Measurements from ENCODE around the gene MACROD2. TPM values are rescaled to one million over a fixed set of nuclear protein-coding genes. Genes with fewer than 3 reads are reported as not detected.
"Not testable (repeated sequence)": the region's sequence is repeated elsewhere in the genome, so short reads cannot be mapped to it uniquely, and the experiment has no call there.

The MACROD2 gene
- polyA plus RNA-seq, 6 donors from 2014 or later = 27.2 to 49.3 (median 36.4) TPM

- no peaks in the 10 kb centered on the region for H3K36me3 Mint-ChIP-seq
- DNase-seq = no peak
- no peaks in the 10 kb centered on the region for H3K9me3 Mint-ChIP-seq
- H3K27me3 Mint-ChIP-seq = peaks cover 0 to 10% (median 0%) of the 10 kb centered on the region in 3 donors
- peak overlapping the region in 6 of 8 donors; percentile 6 to 49 (median 30) for H3K4me3 Mint-ChIP-seq
- peak overlapping the region in 1 of 6 donors; percentile 13 for H3K27ac Mint-ChIP-seq
- H3K4me1 Mint-ChIP-seq = peaks cover 0 to 21% (median 9%) of the 10 kb centered on the region in 3 donors
- peak; percentile 21 to 52 for ATAC-seq (ENCODE audit: low read depth in 2 of 2)
These were observed 1337.9 kb downstream of the MACROD2 start for GRCh38 chr20:15333170-15333569.

- Mint-ChIP-seq H3K27ac (no peak overlapping the region), H3K4me3 (no peak overlapping the region), H3K4me1 (peaks cover 0 to 16% (median 9%) of the 10 kb centered on the region in 3 donors), H3K36me3 (peaks cover 0 to 6% of the 10 kb centered on the region in 2 donors), H3K27me3 (peaks cover 0 to 8% (median 0%) of the 10 kb centered on the region in 3 donors), H3K9me3 (peaks cover 0 to 3% (median 0%) of the 10 kb centered on the region in 7 donors)
- ATAC-seq (ENCODE audit: low read depth in 2 of 2) (no peak), DNase-seq (no peak)
These were observed 1340.7 kb downstream of the MACROD2 start for GRCh38 chr20:15336011-15336410.

GRCh38 chr20:15336536-15336935, 1341.2 kb downstream of the MACROD2 start:
- H3K9me3 Mint-ChIP-seq = peaks cover 0 to 3% (median 0%) of the 10 kb centered on the region in 7 donors

GRCh38 chr20:15339264-15339663, 1343.9 kb downstream of the MACROD2 start:
- Mint-ChIP-seq H3K36me3 (peaks cover 0 to 6% of the 10 kb centered on the region in 2 donors), H3K27me3 (peaks cover 0 to 8% (median 0%) of the 10 kb centered on the region in 3 donors), H3K9me3 (peaks cover 0 to 3% (median 0%) of the 10 kb centered on the region in 7 donors), H3K4me3 (no peak overlapping the region), H3K4me1 (peaks cover 0 to 2% (median 0%) of the 10 kb centered on the region in 3 donors), H3K27ac (no peak overlapping the region)
- ATAC-seq (ENCODE audit: low read depth in 2 of 2) = no peak
- DNase-seq = no peak

More at GRCh38 chr20:15336536-15336935, 1341.2 kb downstream of the MACROD2 start:
- Mint-ChIP-seq H3K4me1 (peaks cover 0 to 16% (median 9%) of the 10 kb centered on the region in 3 donors), H3K27me3 (peaks cover 0 to 8% (median 0%) of the 10 kb centered on the region in 3 donors), H3K36me3 (peaks cover 0 to 6% of the 10 kb centered on the region in 2 donors), H3K27ac (peak overlapping the region in 2 of 6 donors; percentile 11 to 34), H3K4me3 (no peak overlapping the region)
- DNase-seq (no peak), ATAC-seq (ENCODE audit: low read depth in 2 of 2) (no peak)

GRCh38 chr20:15342991-15343523, 1347.7 kb downstream of the MACROD2 start:
- Mint-ChIP-seq H3K36me3 (peaks cover 0 to 6% of the 10 kb centered on the region in 2 donors), H3K9me3 (peaks cover 0 to 3% (median 0%) of the 10 kb centered on the region in 7 donors), H3K4me1 (no peaks in the 10 kb centered on the region), H3K27me3 (peaks cover 0 to 3% (median 0%) of the 10 kb centered on the region in 3 donors), H3K27ac (no peak overlapping the region), H3K4me3 (no peak overlapping the region)
- no peak for DNase-seq
- no peak for ATAC-seq (ENCODE audit: low read depth in 2 of 2)

GRCh38 chr20:15345287-15345686, 1350.0 kb downstream of the MACROD2 start:
- peaks cover 0 to 6% (median 3%) of the 10 kb centered on the region in 7 donors for H3K9me3 Mint-ChIP-seq
- no peak for ATAC-seq (ENCODE audit: low read depth in 2 of 2)
- H3K27me3 Mint-ChIP-seq = peaks cover 0 to 16% (median 0%) of the 10 kb centered on the region in 3 donors
- H3K4me1 Mint-ChIP-seq = peaks cover 0 to 2% (median 0%) of the 10 kb centered on the region in 3 donors
- DNase-seq = no peak
- peaks cover 0 to 9% of the 10 kb centered on the region in 2 donors for H3K36me3 Mint-ChIP-seq
- H3K27ac Mint-ChIP-seq = no peak overlapping the region
- H3K4me3 Mint-ChIP-seq = no peak overlapping the region

- Mint-ChIP-seq H3K27ac (no peak overlapping the region), H3K27me3 (peaks cover 0 to 16% (median 0%) of the 10 kb centered on the region in 3 donors), H3K4me1 (peaks cover 0 to 6% (median 0%) of the 10 kb centered on the region in 3 donors), H3K9me3 (peaks cover 0 to 6% (median 2%) of the 10 kb centered on the region in 7 donors), H3K4me3 (no peak overlapping the region), H3K36me3 (peaks cover 0 to 4% of the 10 kb centered on the region in 2 donors)
- DNase-seq (no peak), ATAC-seq (ENCODE audit: low read depth in 2 of 2) (no peak)
These were observed 1351.5 kb downstream of the MACROD2 start for GRCh38 chr20:15346657-15347280.

- ATAC-seq (ENCODE audit: low read depth in 2 of 2) (no peak), DNase-seq (no peak)
- no peak overlapping the region for H3K4me3 Mint-ChIP-seq
- no peaks in the 10 kb centered on the region for H3K4me1 Mint-ChIP-seq
- H3K9me3 Mint-ChIP-seq = peaks cover 0 to 13% (median 0%) of the 10 kb centered on the region in 7 donors
- H3K36me3 Mint-ChIP-seq = no peaks in the 10 kb centered on the region
- H3K27me3 Mint-ChIP-seq = peaks cover 0 to 2% (median 1%) of the 10 kb centered on the region in 3 donors
- H3K27ac Mint-ChIP-seq = no peak overlapping the region
These were observed 1363.7 kb downstream of the MACROD2 start for GRCh38 chr20:15359056-15359455.

GRCh38 chr20:15362849-15363248, 1367.5 kb downstream of the MACROD2 start:
- H3K27me3 Mint-ChIP-seq = peaks cover 4 to 11% (median 10%) of the 10 kb centered on the region in 3 donors
- H3K9me3 Mint-ChIP-seq = no peaks in the 10 kb centered on the region
- no peak for ATAC-seq (ENCODE audit: low read depth in 2 of 2)
- no peak overlapping the region for H3K4me3 Mint-ChIP-seq
- no peak for DNase-seq
- H3K27ac Mint-ChIP-seq = no peak overlapping the region
- peaks cover 0 to 6% of the 10 kb centered on the region in 2 donors for H3K36me3 Mint-ChIP-seq
- H3K4me1 Mint-ChIP-seq = no peaks in the 10 kb centered on the region

- DNase-seq (no peak), ATAC-seq (ENCODE audit: low read depth in 2 of 2) (no peak)
- Mint-ChIP-seq H3K4me3 (no peak overlapping the region), H3K27me3 (peaks cover 8 to 11% (median 10%) of the 10 kb centered on the region in 3 donors), H3K9me3 (no peaks in the 10 kb centered on the region), H3K27ac (no peak overlapping the region), H3K4me1 (no peaks in the 10 kb centered on the region), H3K36me3 (peaks cover 0 to 6% of the 10 kb centered on the region in 2 donors)
These were observed 1369.5 kb downstream of the MACROD2 start for GRCh38 chr20:15364781-15365180.

GRCh38 chr20:15370370-15370769, 1375.1 kb downstream of the MACROD2 start:
- Mint-ChIP-seq H3K4me3 (no peak overlapping the region), H3K4me1 (no peaks in the 10 kb centered on the region), H3K27me3 (peaks cover 0 to 11% (median 0%) of the 10 kb centered on the region in 3 donors), H3K9me3 (no peaks in the 10 kb centered on the region), H3K36me3 (no peaks in the 10 kb centered on the region), H3K27ac (no peak overlapping the region)
- ATAC-seq (ENCODE audit: low read depth in 2 of 2) (no peak), DNase-seq (no peak)

GRCh38 chr20:15374682-15375081, 1379.4 kb downstream of the MACROD2 start:
- no peak for ATAC-seq (ENCODE audit: low read depth in 2 of 2)
- H3K27ac Mint-ChIP-seq = no peak overlapping the region
- H3K27me3 Mint-ChIP-seq = peaks cover 0 to 8% (median 7%) of the 10 kb centered on the region in 3 donors

GRCh38 chr20:15375836-15376235, 1380.5 kb downstream of the MACROD2 start:
- no peaks in the 10 kb centered on the region for H3K9me3 Mint-ChIP-seq
- no peak overlapping the region for H3K4me3 Mint-ChIP-seq
- DNase-seq (no peak), ATAC-seq (ENCODE audit: low read depth in 2 of 2) (no peak)
- H3K36me3 Mint-ChIP-seq = no peaks in the 10 kb centered on the region
- H3K27me3 Mint-ChIP-seq = peaks cover 0 to 14% (median 7%) of the 10 kb centered on the region in 3 donors
- no peak overlapping the region for H3K27ac Mint-ChIP-seq
- H3K4me1 Mint-ChIP-seq = no peaks in the 10 kb centered on the region

More at GRCh38 chr20:15374682-15375081, 1379.4 kb downstream of the MACROD2 start:
- no peaks in the 10 kb centered on the region for H3K9me3 Mint-ChIP-seq
- H3K4me1 Mint-ChIP-seq = no peaks in the 10 kb centered on the region
- H3K4me3 Mint-ChIP-seq = no peak overlapping the region
- no peaks in the 10 kb centered on the region for H3K36me3 Mint-ChIP-seq
- DNase-seq = no peak

GRCh38 chr20:15377603-15378002, 1382.3 kb downstream of the MACROD2 start:
- H3K36me3 Mint-ChIP-seq = not testable (repeated sequence)

More at GRCh38 chr20:15377603-15378002, 1382.3 kb downstream of the MACROD2 start:
- H3K9me3 Mint-ChIP-seq; H3K4me3 Mint-ChIP-seq; ATAC-seq (ENCODE audit: low read depth in 2 of 2); H3K4me1 Mint-ChIP-seq; DNase-seq; H3K27ac Mint-ChIP-seq: not testable (repeated sequence)
- H3K27me3 Mint-ChIP-seq = peaks cover 0 to 21% (median 7%) of the 10 kb centered on the region in 3 donors
